SK-N-SH (cell line): ENCODE measurements around the gene GGT7. TPM values are rescaled to one million over a fixed set of nuclear protein-coding genes. Genes with fewer than 3 reads are reported as not detected.
A peak's percentile ranks its signal among the peaks of the same experiment; 100 is the strongest.

Source experiments
- CTCF ChIA-PET: fragments of 300-600, 350-600 bp; formaldehyde crosslinking; extraction: SDS; loops from one replicate; lab custom pipeline; 2021; lab: Yijun Ruan, JAX
- POLR2A ChIA-PET: fragments of 350-600 bp; sonication (Branson Sonifier 250); formaldehyde crosslinking; extraction: SDS; loops from one replicate; lab custom pipeline; 2020; ENCODE audit warnings: antibody characterized with exemption, inconsistent platforms; lab: Yijun Ruan, JAX
- DNase-seq: peaks from one replicate; pipeline ENCODE4 v3.0.0; 2012
- H2AFZ ChIP-seq: fragments of 200-600 bp; sonication (generic); 2 replicates; pipeline ENCODE4 v1.8.1; 2016; ENCODE audit warnings: antibody characterized with exemption, mild to moderate bottlenecking, low read depth
- H3F3A ChIP-seq: fragments of 200-600 bp; sonication (generic); replicated peaks from 2 replicates; pipeline ENCODE3; 2016; ENCODE audit warnings: antibody characterized with exemption, mild to moderate bottlenecking; ENCODE audit not compliant: insufficient read depth
- H3K27ac ChIP-seq, 2 experiments: fragments of 200-500 bp in 1 of 2; fragments of 200-600 bp in 1 of 2; sonication (Bioruptor generic) in 1 of 2; sonication (generic), shearing (Covaris generic) in 1 of 2; 2 replicates each; pipeline versions ENCODE4 v1.5.1 to v1.6.1; 2014 to 2016; ENCODE audit warnings: low read depth in 2 of 2, inconsistent platforms in 1 of 2, low read length in 1 of 2, mild to moderate bottlenecking in 1 of 2, mixed read lengths in 1 of 2
- H3K27me3 ChIP-seq: fragments of 200-600 bp; sonication (generic), shearing (Covaris generic); 2 replicates; pipeline ENCODE4 v1.6.1; 2016; ENCODE audit warnings: mixed run types; ENCODE audit not compliant: insufficient read depth
- H3K36me3 ChIP-seq, 2 experiments: fragments of 200-500 bp in 1 of 2; fragments of 200-600 bp in 1 of 2; sonication (Bioruptor generic) in 1 of 2; sonication (generic) in 1 of 2; replicated peaks in 1 of 2; 2 replicates each; pipeline versions ENCODE3 to v1.5.1; 2014 to 2016; ENCODE audit warnings: low read length in 1 of 2, mild to moderate bottlenecking in 1 of 2; ENCODE audit not compliant: insufficient read depth in 2 of 2, control insufficient read depth in 1 of 2
- H3K4me1 ChIP-seq, 2 experiments: fragments of 200-500 bp in 1 of 2; fragments of 200-600 bp in 1 of 2; sonication (Bioruptor generic) in 1 of 2; sonication (generic), shearing (Covaris generic) in 1 of 2; 2 replicates each; pipeline versions ENCODE4 v1.5.1 to v1.6.1; 2014 to 2016; ENCODE audit warnings: low read depth in 1 of 2, low read length in 1 of 2, mixed run types in 1 of 2; ENCODE audit not compliant: insufficient read depth in 2 of 2, control insufficient read depth in 1 of 2
- H3K4me2 ChIP-seq: fragments of 200-600 bp; sonication (generic), shearing (Covaris generic); 2 replicates; pipeline ENCODE4 v1.6.1; 2017; ENCODE audit warnings: mixed run types
- H3K4me3 ChIP-seq, 2 experiments: fragments of 200-500 bp in 1 of 2; fragments of 200-600 bp in 1 of 2; sonication (Bioruptor generic) in 1 of 2; sonication (generic), shearing (Covaris generic) in 1 of 2; 2 replicates each; pipeline versions ENCODE4 v1.5.1 to v1.8.1; 2014 to 2016; ENCODE audit warnings: low read depth in 2 of 2, inconsistent platforms in 1 of 2, low read length in 1 of 2, mild to moderate bottlenecking in 1 of 2, mixed read lengths in 1 of 2, moderate library complexity in 1 of 2
- H3K79me2 ChIP-seq: fragments of 200-600 bp; sonication (generic); 2 replicates; pipeline ENCODE4 v1.8.1; 2017; ENCODE audit warnings: mild to moderate bottlenecking; ENCODE audit not compliant: insufficient read depth
- H3K9ac ChIP-seq: fragments of 200-600 bp; sonication (generic); 2 replicates; pipeline ENCODE4 v1.6.1; 2017; ENCODE audit warnings: mixed run types
- H3K9me2 ChIP-seq: fragments of 200-600 bp; sonication (generic); 2 replicates; pipeline ENCODE4 v1.6.1; 2017; ENCODE audit warnings: mixed run types
- H3K9me3 ChIP-seq: fragments of 200-600 bp; sonication (generic); 2 replicates; pipeline ENCODE4 v1.6.1; 2017; ENCODE audit warnings: mixed run types, mild to moderate bottlenecking, moderate library complexity
- H4K20me1 ChIP-seq: fragments of 200-600 bp; sonication (generic); 2 replicates; pipeline ENCODE4 v1.6.1; 2017; ENCODE audit warnings: mild to moderate bottlenecking, mixed run types; ENCODE audit not compliant: insufficient read depth
- CHD2 ChIP-seq: fragments of 150-350 bp; IDR thresholded peaks from 2 replicates; pipeline ENCODE4 v1.6.1; 2018; ENCODE audit warnings: low read length; ENCODE audit not compliant: partially characterized antibody
- CTCF ChIP-seq: fragments of 200-600 bp; sonication (generic); IDR thresholded peaks from 2 replicates; pipeline ENCODE4 v1.6.1; 2017; ENCODE audit warnings: antibody characterized with exemption, mild to moderate bottlenecking, moderate library complexity
- ELF1 ChIP-seq: IDR thresholded peaks from 2 replicates; pipeline ENCODE4 v1.4.0; 2012
- EZH2phosphoT487 ChIP-seq: fragments of 200-600 bp; sonication (generic); IDR thresholded peaks from 2 replicates; pipeline ENCODE4 v1.6.1; 2017; ENCODE audit warnings: low read depth, mixed run types, mild to moderate bottlenecking, antibody characterized with exemption, moderate library complexity, borderline replicate concordance
- FOXJ3 ChIP-seq: sonication (generic); formaldehyde crosslinking; IDR thresholded peaks from 2 replicates; pipeline ENCODE4 v1.5.1; 2020; ENCODE audit warnings: mild to moderate bottlenecking, missing genetic modification reagents
- FOXM1 ChIP-seq: IDR thresholded peaks from 2 replicates; pipeline ENCODE4 v1.4.0; 2012; ENCODE audit warnings: low read depth, mild to moderate bottlenecking
- GATA2 ChIP-seq: sonication (generic); formaldehyde crosslinking; IDR thresholded peaks from 2 replicates; pipeline ENCODE4 v1.5.0; 2020; ENCODE audit warnings: mild to moderate bottlenecking, missing genetic modification reagents
- JUND ChIP-seq: IDR thresholded peaks from 2 replicates; pipeline ENCODE4 v1.4.0; 2012
- MAX ChIP-seq: IDR thresholded peaks from 2 replicates; pipeline ENCODE4 v1.4.0; 2012; ENCODE audit warnings: low read depth
- MXI1 ChIP-seq: IDR thresholded peaks from 2 replicates; pipeline ENCODE4 v1.6.1; 2012; ENCODE audit warnings: mild to moderate bottlenecking, low read depth, low read length, improper control_type of control experiment
- NRF1 ChIP-seq: IDR thresholded peaks from 2 replicates; pipeline ENCODE4 v1.6.1; 2012; ENCODE audit warnings: low read depth, mild to moderate bottlenecking, low read length
- RAD21 ChIP-seq: IDR thresholded peaks from 2 replicates; pipeline ENCODE4 v1.6.1; 2012; ENCODE audit warnings: mild to moderate bottlenecking, low read length
- RCOR1 ChIP-seq: fragments of 150-350 bp; IDR thresholded peaks from 2 replicates; pipeline ENCODE4 v1.6.1; 2017; ENCODE audit warnings: antibody characterized with exemption, low read length
- RFX5 ChIP-seq: IDR thresholded peaks from 2 replicates; pipeline ENCODE4 v1.6.1; 2012; ENCODE audit warnings: mild to moderate bottlenecking, improper control_type of control experiment, low read length
- RXRA ChIP-seq: IDR thresholded peaks from 2 replicates; pipeline ENCODE4 v1.4.0; 2012; ENCODE audit warnings: low read depth, mild to moderate bottlenecking, borderline replicate concordance
- SMC3 ChIP-seq: IDR thresholded peaks from 2 replicates; pipeline ENCODE4 v1.6.1; 2012; ENCODE audit warnings: low read depth, low read length, improper control_type of control experiment
- TCF12 ChIP-seq: IDR thresholded peaks from 2 replicates; pipeline ENCODE4 v1.4.0; 2012
- TEAD4 ChIP-seq: IDR thresholded peaks from 2 replicates; pipeline ENCODE4 v1.4.0; 2012; ENCODE audit warnings: mild to moderate bottlenecking, borderline replicate concordance; ENCODE audit not compliant: insufficient read depth
- USF1 ChIP-seq: IDR thresholded peaks from 2 replicates; pipeline ENCODE4 v1.4.0; 2012; ENCODE audit warnings: low read depth, borderline replicate concordance
- YY1 ChIP-seq: IDR thresholded peaks from 2 replicates; pipeline ENCODE4 v1.4.0; 2012; ENCODE audit warnings: low read depth, mild to moderate bottlenecking
- ZBTB33 ChIP-seq: IDR thresholded peaks from 2 replicates; pipeline ENCODE4 v1.4.0; 2012; ENCODE audit warnings: low read depth, borderline replicate concordance
- WGBS: methylation state at CpG from one replicate; pipeline ENCODE4 v1.1.6; 2017; ENCODE audit warnings: low lambda C conversion rate; 5-methylcytosine and 5-hydroxymethylcytosine counted together
- polyA plus RNA-seq, 3 experiments: library from polyadenylated mRNA; depleted of rRNA; stranded (reverse); fragments of >200 nt; gene quantifications; 2 replicates each; pipeline ENCODE4 v1.2.3, GENCODE V29; 2012

Gene GGT7
- polyA plus RNA-seq, 1 of the 3 experiments (the other 2 are of a cell fraction) = 22.5 TPM

GRCh38 chr20:34871320-34871926, 1.2 kb downstream of the GGT7 start:
- H3K27ac ChIP-seq = no peak overlapping the region
- 98% methylated on average over 7 of the region's 7 CpGs for WGBS
- no peak overlapping the region for H2AFZ ChIP-seq
- no peaks in the 10 kb centered on the region for H4K20me1 ChIP-seq
- H3K9me2 ChIP-seq = no peaks in the 10 kb centered on the region
- H3K4me2 ChIP-seq = peak overlapping the region; percentile 88
- ChIA-PET POLR2A (no interaction called here), CTCF (interaction anchor here (1.2 to 6.1 kb wide), 8 partner anchors 18 to 398 kb away, joined by 3 to 49 read pairs (median 6); no protein-coding TSS in a partner anchor)
- H3K4me1 ChIP-seq = peaks cover 0 to 25% of the 10 kb centered on the region in 2 experiments; a peak in 2 of 4 replicates
- peak overlapping the region; percentile 72 to 74 for H3K4me3 ChIP-seq
- H3K9me3 ChIP-seq = no peaks in the 10 kb centered on the region
- no peaks in the 10 kb centered on the region for H3K79me2 ChIP-seq
- H3K9ac ChIP-seq = no peak overlapping the region
- TF ChIP-seq RFX5 (no peak), USF1 (no peak), GATA2 (CRISPR knock-in tag) (no peak), TEAD4 (no peak), CTCF (no peak), MAX (no peak), JUND (no peak)
- no peaks in the 10 kb centered on the region for H3K36me3 ChIP-seq
- DNase-seq = no peak
- peaks cover 5% of the 10 kb centered on the region for H3F3A ChIP-seq
- H3K27me3 ChIP-seq = no peaks in the 10 kb centered on the region

GRCh38 chr20:34864216-34864615, 8.4 kb downstream of the GGT7 start:
- POLR2A ChIA-PET = no interaction called here
- no peaks in the 10 kb centered on the region for H4K20me1 ChIP-seq
- 91% methylated on average over 5 of the region's 5 CpGs for WGBS
- no peaks in the 10 kb centered on the region for H3K79me2 ChIP-seq
- H3K4me2 ChIP-seq = no peak overlapping the region
- CTCF ChIA-PET = interaction anchor here (0.7 to 2.3 kb wide), 4 partner anchors 8 to 575 kb away, joined by 3 to 8 read pairs (median 5); no protein-coding TSS in a partner anchor
- no peaks in the 10 kb centered on the region for H3K9me2 ChIP-seq
- H3K4me1 ChIP-seq = no peaks in the 10 kb centered on the region
- DNase-seq = no peak
- TF ChIP-seq JUND = no peak
- TF ChIP-seq MXI1 = no peak
- TF ChIP-seq RCOR1 = no peak
- no peak for TF ChIP-seq FOXJ3 (CRISPR knock-in tag)
- no peak for TF ChIP-seq ZBTB33
- TF ChIP-seq SMC3 = no peak
- TF ChIP-seq YY1 = no peak
- TF ChIP-seq ELF1 = no peak
- TF ChIP-seq NRF1 = no peak
- no peak for TF ChIP-seq RXRA
- no peak for TF ChIP-seq RAD21
- no peak for TF ChIP-seq FOXM1
- TF ChIP-seq RFX5 = no peak
- TF ChIP-seq TCF12 = no peak
- no peak for TF ChIP-seq EZH2phosphoT487
- no peak for TF ChIP-seq USF1
- no peak for TF ChIP-seq TEAD4
- no peak for TF ChIP-seq CHD2
- no peak for TF ChIP-seq MAX
- H3K27me3 ChIP-seq = no peaks in the 10 kb centered on the region
- no peaks in the 10 kb centered on the region for H3K9me3 ChIP-seq
- H3K36me3 ChIP-seq = peaks cover 0 to 20% of the 10 kb centered on the region in 2 experiments
- H3K27ac ChIP-seq = no peak overlapping the region
- no peak overlapping the region for H3K4me3 ChIP-seq
- H2AFZ ChIP-seq = no peak overlapping the region
- H3K9ac ChIP-seq = no peak overlapping the region
- no peaks in the 10 kb centered on the region for H3F3A ChIP-seq
